GM18508 (cell line): Measurements from ENCODE around the gene SPTLC1.
"Not testable (repeated sequence)": the region's sequence is repeated elsewhere in the genome, so short reads cannot be mapped to it uniquely, and the experiment has no call there.

ENCODE experiments used
- ATAC-seq: cut with Tn5 transposase; IDR thresholded peaks from one replicate; pipeline ENCODE4 v1.9.1; 2021; ENCODE audit warnings: moderate number of reproducible peaks; ENCODE audit not compliant: insufficient read depth, unreplicated experiment

The SPTLC1 gene, protein sequence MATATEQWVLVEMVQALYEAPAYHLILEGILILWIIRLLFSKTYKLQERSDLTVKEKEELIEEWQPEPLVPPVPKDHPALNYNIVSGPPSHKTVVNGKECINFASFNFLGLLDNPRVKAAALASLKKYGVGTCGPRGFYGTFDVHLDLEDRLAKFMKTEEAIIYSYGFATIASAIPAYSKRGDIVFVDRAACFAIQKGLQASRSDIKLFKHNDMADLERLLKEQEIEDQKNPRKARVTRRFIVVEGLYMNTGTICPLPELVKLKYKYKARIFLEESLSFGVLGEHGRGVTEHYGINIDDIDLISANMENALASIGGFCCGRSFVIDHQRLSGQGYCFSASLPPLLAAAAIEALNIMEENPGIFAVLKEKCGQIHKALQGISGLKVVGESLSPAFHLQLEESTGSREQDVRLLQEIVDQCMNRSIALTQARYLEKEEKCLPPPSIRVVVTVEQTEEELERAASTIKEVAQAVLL

DNA sequence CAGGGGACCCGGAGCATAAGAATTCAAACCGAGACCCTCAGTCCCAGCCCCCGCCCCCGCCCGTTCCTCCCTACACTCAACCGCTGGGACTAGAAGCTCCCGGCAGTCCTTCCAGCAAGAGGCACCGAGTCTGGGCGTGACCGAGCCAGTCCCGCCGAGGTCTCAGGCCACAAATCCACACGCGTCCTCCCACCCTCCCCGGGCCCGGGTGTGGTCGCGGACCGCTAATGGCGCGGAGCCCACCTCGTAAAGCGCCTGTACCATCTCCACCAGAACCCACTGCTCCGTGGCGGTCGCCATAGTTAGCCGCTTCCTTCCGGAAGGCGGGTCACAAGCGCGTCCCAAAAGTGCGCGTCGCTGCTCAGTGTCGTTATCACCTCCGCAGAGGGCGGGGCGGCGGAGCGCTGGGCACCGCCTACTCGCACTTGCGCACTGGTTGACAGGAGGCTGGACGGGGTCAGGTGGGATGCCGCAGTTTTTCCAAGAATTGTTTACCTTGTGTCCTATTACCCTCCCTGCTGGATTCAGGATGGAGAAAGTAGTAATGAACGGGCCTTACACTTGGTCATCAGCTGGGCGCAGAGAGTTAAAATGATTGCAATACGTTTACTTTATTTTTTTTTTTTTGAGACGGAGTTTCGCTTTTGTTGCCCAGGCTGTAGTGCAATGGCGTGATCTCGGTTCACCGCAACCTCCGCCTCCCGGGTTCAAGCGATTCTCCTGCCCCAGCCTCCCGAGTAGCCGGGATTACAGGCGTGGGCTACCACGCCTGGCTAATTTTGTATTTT is at the start of gene SPTLC1:
Gene SPTLC1, minus strand, starts transcription at position 343 of the 788 bp plus-strand sequence. Its CDS starts 43 bp downstream, at position 300.
- ATAC-seq, result peak; percentile 90

DNA sequence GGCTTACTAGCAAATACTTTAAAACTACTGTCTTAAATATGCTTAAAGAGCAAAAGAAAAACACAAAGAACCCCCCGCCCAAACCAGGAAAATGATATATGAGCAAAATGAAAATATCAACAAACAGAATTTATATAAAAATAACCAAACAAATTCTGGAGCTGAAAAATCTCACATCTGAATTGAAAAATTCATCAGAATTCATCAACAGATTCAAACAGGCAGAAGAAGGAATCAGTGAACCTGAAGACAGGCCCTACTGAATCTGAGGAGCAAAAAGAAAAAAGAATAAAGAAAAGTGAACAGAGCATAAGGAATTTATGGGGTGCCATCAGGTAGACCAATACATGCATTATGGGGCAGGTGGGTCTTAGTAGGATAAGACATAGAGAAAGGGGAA is 49.8 kb upstream of the SPTLC1 start:
- ATAC-seq, result no peak

DNA sequence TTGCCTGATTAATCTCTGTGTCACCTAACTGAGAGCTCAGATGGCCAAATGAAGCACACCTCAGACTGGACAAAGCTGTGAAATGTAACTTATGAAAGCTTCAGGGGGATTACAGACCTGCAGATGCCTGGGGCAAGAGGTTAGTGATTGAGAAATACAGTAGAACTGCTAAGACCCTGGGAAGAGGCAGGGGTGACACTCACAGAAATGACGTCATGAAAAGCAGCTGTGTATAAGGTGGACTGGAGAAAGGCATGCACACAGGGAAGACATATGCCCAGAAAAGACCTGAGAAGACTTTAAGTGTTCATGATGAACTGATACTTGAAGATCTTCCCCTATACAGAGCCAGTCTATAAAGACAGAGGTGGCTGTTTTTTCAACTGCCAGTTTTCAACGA is 49.3 kb upstream of the SPTLC1 start:
- no peak for ATAC-seq

GRCh38 chr9:92163276-92163675 is 48.1 kb upstream of the SPTLC1 start:
- no peak for ATAC-seq

DNA sequence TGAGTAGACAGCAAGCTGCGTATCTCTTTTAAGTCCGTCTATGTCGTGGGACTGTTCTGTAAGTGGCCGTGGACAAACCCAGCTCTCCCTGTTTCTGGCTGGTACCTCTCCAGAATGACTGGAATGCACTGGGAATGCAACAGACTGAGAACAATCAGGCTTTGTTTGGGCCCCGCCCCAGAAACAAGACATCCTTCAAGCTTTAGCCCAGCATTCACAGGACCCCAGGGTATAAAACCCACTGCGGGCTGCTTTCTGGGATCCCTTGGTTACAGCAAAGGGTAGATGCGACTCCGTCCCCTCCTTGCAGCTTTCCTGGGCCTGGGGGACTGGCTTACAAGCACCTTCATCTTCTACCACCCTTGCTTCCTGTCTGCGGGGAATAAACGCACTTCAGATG is 45.6 kb upstream of the SPTLC1 start:
- no peak for ATAC-seq

GRCh38 chr9:92159058-92159457 is 43.8 kb upstream of the SPTLC1 start:
- no peak for ATAC-seq

DNA sequence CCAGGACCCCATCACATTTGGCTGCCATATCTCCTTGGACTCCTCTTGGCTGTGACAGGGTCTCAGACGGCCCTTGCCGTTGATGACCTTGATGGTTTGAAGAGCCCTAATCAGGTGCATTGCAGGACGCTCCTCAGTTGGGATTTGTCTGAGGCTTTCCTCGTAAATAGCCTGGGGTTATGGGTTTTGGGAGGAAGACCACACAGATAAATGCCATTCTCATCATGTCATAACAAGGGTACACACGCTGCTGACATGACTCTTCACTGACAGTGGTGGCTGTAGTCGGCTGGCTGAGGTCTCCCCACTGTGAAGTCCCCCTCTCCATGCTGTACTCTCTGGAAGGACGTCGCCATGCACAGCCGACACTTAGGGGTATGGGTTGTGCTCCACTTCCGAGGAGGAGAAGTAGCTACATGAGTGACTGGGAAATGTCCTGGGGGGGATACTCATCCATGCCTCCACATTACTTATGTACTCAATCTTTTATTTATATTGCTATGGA is 42.9 kb upstream of the SPTLC1 start:
- no peak for ATAC-seq

DNA sequence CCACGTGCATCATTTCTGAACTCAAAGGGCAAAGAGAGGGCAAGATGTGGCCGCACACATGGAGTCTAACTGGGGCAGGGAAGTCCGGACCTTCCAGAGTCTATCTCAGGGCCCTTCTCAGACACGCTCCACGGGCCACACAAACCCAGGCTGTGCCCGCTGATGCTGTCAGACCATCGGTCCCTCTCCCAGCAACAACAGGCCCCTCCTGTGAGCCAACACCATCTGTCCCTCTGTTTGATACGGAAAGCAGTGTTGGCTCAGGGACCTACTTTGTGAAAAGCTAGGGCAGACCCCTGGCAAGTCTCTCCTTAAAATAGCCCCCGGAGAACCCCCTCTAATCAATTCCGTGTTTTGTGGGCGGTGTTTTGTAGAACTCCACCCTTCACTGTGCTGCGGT is 40.5 kb upstream of the SPTLC1 start:
- not testable (repeated sequence) for ATAC-seq

GRCh38 chr9:92155221-92155620 is 40.0 kb upstream of the SPTLC1 start:
- ATAC-seq, result no peak

DNA sequence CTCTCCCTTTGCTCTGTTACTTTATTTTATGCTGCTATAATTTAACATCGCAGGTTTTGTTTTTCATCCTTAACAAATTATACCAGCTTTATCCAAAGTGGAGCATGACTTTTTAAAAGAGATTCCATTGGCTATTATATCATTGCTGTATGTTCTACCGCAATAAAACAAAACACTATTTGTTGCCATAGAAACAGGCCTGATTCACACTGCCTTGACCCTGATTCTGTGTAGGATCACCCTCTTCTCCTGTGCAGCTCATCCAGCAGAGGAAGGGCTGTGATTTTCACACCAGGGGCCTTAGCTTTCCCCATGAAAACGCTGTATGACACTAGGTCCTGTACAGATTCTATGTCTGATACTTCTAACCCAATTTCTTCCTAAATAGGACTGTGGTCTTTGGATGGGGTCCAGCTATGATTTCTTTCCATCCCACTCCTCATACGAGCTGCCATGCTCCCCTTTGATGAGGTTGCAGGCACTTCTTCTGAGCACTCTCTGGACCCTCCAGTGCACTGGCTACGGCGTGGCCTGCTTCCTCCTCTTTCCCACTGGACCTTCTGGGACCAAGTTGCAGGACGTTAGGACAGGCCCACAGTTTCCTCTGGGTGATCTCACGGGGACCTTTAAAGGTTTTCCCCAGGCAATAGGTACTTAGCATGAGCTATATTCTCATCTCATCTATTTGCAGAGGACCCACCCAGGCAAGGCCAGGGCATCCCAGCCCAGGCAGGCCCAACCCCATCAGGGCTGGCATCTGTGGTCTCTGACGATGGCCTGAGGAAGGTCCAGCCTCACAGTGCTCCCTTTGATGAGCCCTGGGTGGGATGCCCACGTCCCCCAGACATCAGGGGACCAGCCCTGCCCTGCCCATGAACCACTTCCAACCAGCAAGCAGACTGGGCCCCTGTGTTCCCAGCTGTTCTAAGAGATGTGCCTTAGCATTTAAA is 38.5 kb upstream of the SPTLC1 start:
- not testable (repeated sequence) for ATAC-seq

- ATAC-seq, result no peak
Observed at GRCh38 chr9:92151691-92152393, 36.6 kb upstream of the SPTLC1 start.

GRCh38 chr9:92150501-92151470 is 35.6 kb upstream of the SPTLC1 start:
- ATAC-seq, result not testable (repeated sequence)

- ATAC-seq, result no peak
Observed at GRCh38 chr9:92147852-92148180, 32.6 kb upstream of the SPTLC1 start.

DNA sequence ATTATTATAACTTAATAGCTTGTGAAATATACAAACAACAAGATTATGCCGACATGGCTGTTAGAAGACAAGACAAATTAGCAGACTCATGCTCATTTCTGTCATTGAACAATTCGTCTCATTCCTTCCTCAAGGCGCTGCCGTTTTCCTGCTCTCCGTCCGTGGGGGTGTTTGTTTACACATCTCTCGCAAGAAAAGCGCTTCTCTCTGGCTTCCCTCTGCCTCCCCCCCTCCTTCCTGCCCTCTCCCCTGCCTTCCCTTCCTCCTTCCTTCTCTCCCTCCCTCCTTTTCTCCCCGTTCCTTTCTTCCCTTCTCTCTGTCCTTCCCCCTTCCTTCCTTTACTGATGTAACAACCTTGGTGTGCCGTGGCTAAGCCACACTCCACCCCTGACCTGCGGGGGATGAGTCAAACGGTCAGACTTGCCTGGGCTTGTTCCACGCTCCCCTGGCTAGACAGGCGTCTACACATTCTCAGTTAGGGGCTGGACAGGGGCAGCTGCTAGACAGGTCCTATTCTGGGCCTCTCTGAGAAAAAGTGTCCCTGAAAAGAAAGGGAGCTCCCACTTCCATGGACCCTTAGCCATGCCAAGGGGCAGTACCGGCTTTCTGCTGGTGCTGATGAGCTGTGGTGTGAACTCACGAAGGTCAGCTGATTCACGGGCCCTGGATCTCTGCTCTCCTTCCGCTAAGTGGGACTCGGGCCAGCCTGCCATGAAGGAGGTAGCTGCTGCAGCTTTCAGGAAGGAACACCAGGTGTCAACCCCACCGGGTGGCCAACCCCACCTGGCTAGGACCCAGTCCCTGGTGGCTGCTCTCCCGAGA is 32.0 kb upstream of the SPTLC1 start:
- no peak for ATAC-seq

GRCh38 chr9:92146610-92147009 is 31.4 kb upstream of the SPTLC1 start:
- no peak for ATAC-seq

GRCh38 chr9:92145784-92146183 is 30.6 kb upstream of the SPTLC1 start:
- ATAC-seq, result not testable (repeated sequence)

DNA sequence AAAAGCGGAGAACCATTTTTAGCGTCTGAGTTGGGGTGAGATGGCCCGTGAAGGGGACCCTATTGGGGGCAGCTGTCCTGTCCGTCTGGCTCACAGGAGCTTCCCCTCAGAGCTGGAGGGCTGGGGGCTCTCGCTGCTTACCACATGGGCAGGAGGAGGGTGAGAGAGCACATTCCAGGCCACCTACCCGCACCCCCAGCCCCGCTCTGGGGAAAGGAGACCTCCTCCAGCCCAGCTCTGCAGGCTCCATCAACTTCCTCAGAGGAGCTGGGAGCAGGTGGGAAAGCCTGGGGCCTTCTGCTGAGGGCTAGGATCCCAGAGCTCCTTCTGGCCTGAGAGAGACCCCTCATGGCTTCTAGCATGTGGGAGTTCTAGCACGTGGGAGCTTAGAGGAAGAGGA is 27.1 kb upstream of the SPTLC1 start:
- ATAC-seq, result no peak
